Measurements from ENCODE around the gene DENND5A.
"Not testable (repeated sequence)": the region's sequence is repeated elsewhere in the genome, so short reads cannot be mapped to it uniquely, and the experiment has no call there.

DENND5A gene

GRCh38 chr11:9264316-9265210 is 587 bp downstream of the DENND5A start:
- DNase-seq: peak; percentile 77

GRCh38 chr11:9263840-9264315 is 1.3 kb downstream of the DENND5A start:
- no peak for DNase-seq

DNA sequence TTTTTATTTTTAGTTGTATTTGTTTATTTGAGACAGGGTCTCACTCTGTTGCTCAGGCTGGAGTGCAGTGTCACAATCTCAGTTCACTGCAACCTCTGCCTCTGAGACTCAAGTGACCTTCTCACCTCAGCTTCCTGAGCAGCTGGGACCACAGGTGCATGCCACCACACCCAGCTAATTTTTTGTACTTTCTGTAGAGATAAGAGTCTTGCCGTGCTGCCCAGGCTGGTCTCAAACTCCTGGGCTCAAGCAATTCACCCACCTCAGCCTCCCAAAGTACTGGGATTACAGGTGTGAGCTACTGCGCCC is 4.4 kb downstream of the DENND5A start:
- DNase-seq: not testable (repeated sequence)

DNA sequence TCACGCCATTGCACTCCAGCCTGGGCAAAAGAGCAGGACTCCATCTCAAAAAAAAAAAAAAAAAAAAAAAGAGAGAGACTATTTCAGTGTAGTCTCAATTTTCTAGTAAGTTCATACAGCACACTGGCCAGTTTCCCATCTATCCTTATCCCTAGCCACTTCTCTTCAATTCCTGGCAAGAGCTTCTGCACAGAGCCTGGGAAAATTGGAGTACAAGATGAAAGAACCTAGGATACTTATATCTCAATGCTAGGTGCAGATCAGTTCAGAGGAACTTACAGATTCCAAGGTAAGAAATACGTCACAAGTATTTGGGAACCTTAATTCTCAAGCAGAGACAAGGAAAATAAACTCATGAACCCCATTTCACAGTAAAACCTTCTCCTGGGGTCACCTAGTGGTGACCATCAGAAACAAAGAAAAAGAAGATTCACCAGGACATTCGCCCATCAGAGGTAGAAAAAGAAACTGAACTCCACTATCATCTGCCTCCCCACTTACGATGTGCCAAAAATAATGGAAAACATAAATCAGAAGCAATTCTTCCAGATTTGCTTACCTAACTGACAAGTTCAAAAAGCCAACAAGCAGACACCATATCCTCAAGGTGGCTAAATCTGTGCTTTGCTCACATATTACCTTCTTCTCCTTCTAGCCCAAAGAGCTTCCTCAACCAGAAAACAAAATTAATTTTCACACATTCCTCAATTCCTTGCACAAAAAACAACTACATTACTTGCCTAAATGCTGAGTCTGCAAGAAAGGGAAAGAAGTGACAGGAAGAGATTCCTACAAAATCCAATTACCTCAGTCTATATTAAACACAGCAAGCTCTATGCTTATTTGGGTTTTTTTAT is 4.9 kb downstream of the DENND5A start:
- DNase-seq: no peak

DNA sequence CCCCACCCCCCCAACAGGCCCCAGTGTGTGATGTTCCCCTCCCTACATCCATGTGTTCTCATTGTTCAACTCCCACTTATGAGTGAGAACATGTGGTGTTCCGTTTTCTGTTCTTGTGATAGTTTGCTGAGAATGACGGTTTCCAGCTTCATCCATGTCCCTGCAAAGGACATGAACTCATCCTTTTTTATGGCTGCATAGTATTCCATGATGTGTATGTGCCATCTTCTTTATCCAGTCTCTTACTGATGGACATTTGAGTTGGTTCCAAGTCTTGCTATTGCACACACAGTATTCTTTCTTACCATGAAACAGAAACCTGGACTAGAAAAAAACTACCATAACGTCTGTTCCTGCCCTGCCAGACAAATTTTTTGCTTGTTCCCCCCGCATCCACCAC is 6.9 kb downstream of the DENND5A start:
- not testable (repeated sequence) for DNase-seq

GRCh38 chr11:9254416-9254815 is 10.7 kb downstream of the DENND5A start:
- no peak for DNase-seq

DNA sequence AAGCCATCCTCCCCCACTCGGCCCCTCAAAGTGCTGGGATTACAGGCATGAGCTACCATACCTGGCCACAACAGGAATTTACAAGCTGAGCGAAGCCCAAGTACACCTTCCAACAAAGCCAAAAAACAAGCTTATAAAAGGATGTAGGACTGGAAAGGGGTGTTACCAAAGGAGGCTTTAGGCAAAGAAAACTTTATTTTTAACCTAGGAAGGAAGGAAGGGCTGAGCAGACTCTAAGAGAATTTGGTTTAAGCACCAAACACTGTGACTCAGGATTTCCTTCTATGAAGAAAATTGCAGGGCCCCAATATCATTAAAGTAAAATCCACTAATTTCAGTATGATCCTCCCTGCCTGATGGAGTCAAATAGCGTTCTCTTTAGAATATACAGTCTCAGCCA is 12.1 kb downstream of the DENND5A start:
- no peak for DNase-seq

GRCh38 chr11:9251311-9251710 is 13.8 kb downstream of the DENND5A start:
- DNase-seq: no peak

GRCh38 chr11:9250139-9250582 is 15.0 kb downstream of the DENND5A start:
- no peak for DNase-seq

- DNase-seq: no peak
Measured at GRCh38 chr11:9249252-9249651, 15.9 kb downstream of the DENND5A start.

DNA sequence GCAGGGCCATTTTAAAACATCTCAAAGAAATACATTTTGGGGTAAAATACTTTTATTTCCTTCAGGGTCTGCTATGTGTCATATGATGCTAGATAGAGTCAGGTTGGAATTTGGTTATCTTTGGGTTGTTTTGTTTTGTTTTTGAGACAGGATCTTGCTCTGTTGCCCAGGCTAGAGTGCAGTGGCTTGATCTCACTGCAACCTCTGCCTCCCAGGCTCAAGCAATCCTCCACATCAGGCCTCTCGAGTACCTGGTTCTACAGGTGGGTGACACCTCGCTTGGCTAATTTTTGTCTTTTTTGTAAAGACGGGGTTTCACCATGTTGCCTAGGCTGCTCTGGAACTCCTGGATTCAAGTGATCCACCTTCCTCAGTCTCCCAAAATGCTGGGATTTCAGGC is 17.3 kb downstream of the DENND5A start:
- no peak for DNase-seq

DNA sequence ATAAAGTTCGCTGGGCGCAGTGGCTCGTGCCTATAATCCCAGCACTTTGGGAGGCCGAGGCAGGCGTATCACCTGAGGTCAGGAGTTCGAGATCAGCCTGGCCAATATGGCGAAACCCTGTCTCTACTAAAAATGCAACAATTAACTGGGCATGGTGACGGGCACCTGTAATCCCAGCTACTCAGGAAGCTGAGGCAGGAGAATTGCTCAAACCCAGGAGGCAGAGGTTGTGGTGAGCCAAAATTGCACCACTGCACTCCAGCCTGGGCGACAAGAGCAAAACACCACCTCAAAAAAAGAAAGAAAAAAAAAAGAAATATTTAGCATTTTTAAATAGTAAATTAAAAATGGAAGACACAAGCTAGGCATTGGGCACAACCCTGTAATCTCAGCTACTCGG is 28.9 kb downstream of the DENND5A start:
- DNase-seq: not testable (repeated sequence)

- no peak for DNase-seq
Measured at GRCh38 chr11:9232482-9232881, 32.7 kb downstream of the DENND5A start.

DNA sequence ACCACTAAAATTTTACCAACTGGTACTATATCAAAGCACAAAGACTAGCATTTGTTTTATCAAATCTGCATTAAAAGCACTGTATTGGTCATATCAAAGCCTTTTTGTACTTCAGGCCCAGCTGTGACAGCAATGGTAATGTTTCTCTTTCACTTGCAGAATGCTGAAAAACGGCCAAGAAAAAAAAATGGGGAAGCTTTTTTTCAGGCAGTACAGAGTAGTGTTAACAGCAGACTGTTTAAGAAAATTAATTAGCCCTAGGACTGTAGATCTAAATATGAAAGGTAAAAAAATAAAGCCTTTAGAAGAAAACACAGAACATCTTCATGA is 33.3 kb downstream of the DENND5A start:
- DNase-seq: no peak

GRCh38 chr11:9230296-9230695 is 34.9 kb downstream of the DENND5A start:
- DNase-seq: no peak

- DNase-seq: no peak
Measured at GRCh38 chr11:9228091-9228490, 37.1 kb downstream of the DENND5A start.

DNA sequence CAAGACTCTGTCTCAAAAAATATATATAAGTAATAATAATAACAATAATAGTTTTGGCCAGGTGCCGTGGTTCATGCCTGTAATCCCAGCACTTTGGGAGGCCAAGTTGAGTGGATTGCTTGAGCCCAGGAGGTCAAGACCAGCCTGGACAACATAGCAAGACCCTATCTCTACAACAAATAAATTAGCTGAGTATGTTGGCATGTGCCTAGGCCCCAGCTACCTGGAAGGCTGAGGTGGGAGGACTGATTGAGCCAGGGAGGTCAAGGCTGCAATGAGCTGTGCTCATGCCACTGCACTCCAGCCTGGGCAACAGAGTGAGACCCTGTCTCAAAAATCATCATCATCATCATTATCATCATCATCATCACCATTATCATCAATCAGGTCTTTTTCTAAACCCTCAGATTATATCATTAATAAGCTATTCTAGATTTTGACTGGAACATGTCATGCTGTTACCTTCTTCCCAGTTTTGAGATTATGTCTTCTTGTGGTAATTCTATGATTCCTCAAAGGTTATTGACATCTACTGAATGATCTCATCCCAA is 39.3 kb downstream of the DENND5A start:
- DNase-seq: no peak

DNA sequence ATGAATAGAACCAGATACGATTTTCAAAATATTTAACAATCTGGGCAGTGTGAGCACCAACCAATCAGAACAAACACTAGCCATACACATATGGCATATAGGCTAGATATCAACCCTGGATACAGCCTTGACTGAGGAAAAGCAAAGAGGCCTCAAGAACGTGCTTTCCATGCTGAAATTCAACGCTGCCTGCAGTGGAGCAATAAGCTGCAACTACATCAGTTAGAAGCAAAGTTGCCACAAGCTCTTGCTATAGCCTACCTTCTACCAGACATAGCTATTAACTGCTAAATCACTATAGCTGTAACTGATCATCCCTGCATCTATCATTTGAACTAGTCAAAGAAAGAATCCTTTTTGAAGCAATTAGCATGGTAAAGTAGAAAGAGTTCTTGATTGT is 42.5 kb downstream of the DENND5A start:
- no peak for DNase-seq

DNA sequence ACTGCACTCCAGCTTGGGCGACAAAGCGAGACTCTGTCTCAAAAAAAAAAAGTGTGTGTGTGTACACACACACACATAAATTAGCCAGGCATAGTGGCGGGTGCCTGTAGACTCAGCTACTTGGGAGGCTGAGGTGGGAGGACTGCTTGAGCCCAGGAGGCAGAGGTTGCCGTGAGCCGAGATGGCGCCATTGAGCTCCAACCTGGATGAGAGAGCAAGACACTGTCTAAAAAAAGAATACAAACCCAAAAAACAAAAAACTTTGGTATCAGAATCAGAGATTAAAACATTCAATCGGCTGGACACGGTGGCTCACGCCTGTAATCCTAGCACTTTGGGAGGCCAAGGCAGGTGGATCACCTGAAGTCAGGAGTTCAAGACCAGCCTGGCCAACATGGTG is 44.3 kb downstream of the DENND5A start:
- not testable (repeated sequence) for DNase-seq

DNA sequence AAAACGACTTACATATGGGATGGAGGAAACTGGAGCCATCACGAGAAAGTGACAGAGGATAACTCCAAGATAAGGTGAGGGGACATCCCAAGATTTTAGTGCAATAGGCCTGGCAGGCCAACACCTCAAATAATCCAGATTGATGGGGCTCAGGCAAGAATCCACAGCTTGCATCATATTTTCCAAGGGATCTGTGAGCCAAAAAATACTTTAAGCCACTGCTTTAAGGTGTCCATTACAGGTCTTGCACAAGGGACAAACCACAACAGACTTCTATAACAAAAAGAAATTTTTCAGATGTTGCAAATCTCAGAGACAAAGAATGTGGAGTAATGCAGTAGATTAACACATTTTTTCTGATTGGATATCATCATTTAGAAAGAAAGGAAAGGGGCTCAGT is 45.6 kb downstream of the DENND5A start:
- DNase-seq: no peak

DNA sequence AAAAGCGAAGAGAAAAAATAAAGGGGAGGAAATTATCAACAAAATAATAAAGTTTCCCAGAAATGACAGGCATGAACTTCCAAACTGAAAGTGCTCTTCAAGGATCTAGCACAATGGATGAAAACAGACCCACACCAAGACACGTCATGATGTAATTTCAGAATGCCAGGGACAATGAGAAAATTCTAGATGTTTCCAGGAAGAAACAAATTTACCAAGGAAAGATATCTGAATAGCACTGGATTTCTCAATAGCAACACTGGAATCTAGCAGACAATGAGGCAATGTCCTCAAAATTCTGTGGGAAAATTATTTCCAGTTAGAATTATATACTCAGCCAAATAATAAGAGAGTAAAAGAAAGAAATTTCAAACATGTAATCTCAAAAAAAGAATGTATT is 46.0 kb downstream of the DENND5A start:
- no peak for DNase-seq

- DNase-seq: no peak
Measured at GRCh38 chr11:9214765-9215164, 50.4 kb downstream of the DENND5A start.

GRCh38 chr11:9211322-9211721 is 53.8 kb downstream of the DENND5A start:
- DNase-seq: no peak

DNA sequence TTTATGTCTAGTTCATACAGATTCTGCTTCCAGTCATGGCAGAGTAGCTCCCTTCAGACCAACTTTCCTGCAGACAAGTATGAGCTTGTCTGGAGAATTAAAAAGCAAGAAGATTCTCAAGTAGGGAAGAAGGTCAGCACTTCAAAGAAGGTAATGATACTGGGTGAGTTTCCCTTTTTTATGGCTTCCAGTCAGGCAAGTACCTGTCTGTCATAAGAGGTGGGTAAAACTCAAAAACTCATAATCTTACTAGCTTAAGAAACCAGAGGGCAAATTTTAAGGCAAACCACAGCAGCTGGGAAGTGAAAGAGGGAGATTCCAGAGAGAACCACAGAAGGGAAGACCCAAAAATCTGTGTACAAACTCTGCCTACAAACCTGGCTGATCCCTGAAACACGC is 54.2 kb downstream of the DENND5A start:
- DNase-seq: no peak

Measured in right forelimb (tissue), 1 donor.